Measurements from ENCODE around the gene ALG2. TPM values are rescaled to one million over a fixed set of nuclear protein-coding genes. Genes with fewer than 3 reads are reported as not detected.

Gene ALG2
- total and polyA plus RNA-seq, 2 of the 13 experiments (the other 11 are each of a cell fraction or from before 2014, with no cell fraction given), result 46.2 to 49.0 TPM

DNA sequence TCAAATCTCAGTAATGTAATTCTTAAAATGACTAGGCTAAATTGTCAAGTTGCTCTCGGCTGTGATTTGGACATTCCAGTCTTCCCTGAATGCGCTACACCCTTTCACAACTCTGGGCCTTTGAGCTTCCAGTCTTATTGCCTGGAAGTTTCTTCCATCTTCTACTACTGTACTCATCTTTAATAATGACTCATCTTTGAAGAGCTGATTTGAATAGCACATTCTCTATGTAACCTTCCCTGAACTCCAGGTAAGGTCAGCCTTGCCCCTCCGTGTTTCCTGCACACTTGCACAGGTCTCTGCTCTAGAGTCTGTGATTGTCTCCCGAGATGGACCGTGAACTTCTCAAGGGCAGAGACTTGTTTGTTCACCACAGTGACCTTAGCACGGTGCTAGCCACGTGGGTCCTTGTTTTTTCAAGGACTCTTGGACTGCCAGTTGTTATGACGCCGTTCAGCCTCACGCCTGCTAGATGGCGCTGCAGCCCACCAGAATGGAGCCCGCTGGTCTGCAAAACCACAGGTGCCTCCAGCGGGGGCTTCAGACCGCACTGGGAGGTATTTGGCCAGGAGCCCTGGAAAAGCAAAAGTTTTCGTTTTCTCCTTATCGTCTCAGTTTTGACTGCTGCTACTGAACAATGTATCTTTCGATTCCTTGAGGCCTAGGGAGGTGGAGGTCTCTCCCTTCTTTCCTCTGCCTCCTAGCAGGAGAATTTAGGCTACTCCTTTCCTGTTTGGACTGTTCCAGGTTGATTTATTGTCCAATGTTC, 44.7 kb upstream of the ALG2 start (continued):
- TF ChIP-seq ZNF792 (CRISPR knock-in tag; IDR thresholded peaks at IDR 0.05), result no peak
- TF ChIP-seq, protein P1, sequence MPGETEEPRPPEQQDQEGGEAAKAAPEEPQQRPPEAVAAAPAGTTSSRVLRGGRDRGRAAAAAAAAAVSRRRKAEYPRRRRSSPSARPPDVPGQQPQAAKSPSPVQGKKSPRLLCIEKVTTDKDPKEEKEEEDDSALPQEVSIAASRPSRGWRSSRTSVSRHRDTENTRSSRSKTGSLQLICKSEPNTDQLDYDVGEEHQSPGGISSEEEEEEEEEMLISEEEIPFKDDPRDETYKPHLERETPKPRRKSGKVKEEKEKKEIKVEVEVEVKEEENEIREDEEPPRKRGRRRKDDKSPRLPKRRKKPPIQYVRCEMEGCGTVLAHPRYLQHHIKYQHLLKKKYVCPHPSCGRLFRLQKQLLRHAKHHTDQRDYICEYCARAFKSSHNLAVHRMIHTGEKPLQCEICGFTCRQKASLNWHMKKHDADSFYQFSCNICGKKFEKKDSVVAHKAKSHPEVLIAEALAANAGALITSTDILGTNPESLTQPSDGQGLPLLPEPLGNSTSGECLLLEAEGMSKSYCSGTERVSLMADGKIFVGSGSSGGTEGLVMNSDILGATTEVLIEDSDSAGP (CRISPR knock-in tag; IDR thresholded peaks at IDR 0.05; ENCODE audit: borderline replicate concordance), result peak; percentile 62; the same call in 1 of the 2 replicates
- TF ChIP-seq WIZ (CRISPR knock-in tag; IDR thresholded peaks at IDR 0.05), result no peak
- peak; percentile 72 for TF ChIP-seq XRCC5 (optimal IDR thresholded peaks at IDR 0.05; ENCODE audit: low read length)
- TF ChIP-seq CBX5 (CRISPR knock-in tag; IDR thresholded peaks at IDR 0.05; ENCODE audit: borderline replicate concordance), result peak; percentile 44; the same call in 1 of the 2 replicates
- no peak for TF ChIP-seq ZNF180 (CRISPR knock-in tag; IDR thresholded peaks at IDR 0.05; ENCODE audit: borderline replicate concordance, low read depth)
- TF ChIP-seq EEA1 (CRISPR knock-in tag; IDR thresholded peaks at IDR 0.05; ENCODE audit: borderline replicate concordance), result no peak
- TF ChIP-seq RNF2 (conservative IDR thresholded peaks at IDR 0.05; ENCODE audit: low read depth), result no peak
- TF ChIP-seq ZNF263 (CRISPR knock-in tag; IDR thresholded peaks at IDR 0.05), result no peak
- TF ChIP-seq ZNF205 (CRISPR knock-in tag; IDR thresholded peaks at IDR 0.05), result 0 out of 2 replicates have a peak, but pooled peaks have one; percentile 34
- TF ChIP-seq, protein P2, sequence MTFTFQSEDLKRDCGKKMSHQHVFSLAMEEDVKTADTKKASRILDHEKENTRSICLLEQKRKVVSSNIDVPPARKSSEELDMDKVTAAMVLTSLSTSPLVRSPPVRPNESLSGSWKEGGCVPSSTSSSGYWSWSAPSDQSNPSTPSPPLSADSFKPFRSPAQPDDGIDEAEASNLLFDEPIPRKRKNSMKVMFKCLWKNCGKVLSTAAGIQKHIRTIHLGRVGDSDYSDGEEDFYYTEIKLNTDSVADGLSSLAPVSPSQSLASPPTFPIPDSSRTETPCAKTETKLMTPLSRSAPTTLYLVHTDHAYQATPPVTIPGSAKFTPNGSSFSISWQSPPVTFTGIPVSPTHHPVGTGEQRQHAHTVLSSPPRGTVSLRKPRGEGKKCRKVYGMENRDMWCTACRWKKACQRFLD (CRISPR knock-in tag; IDR thresholded peaks at IDR 0.05; ENCODE audit: borderline replicate concordance), result no peak
- peak; percentile 57; the same call in 1 of the 2 replicates for TF ChIP-seq TBX2 (CRISPR knock-in tag; IDR thresholded peaks at IDR 0.05; ENCODE audit: borderline replicate concordance)
- TF ChIP-seq KDM3A (CRISPR knock-in tag; IDR thresholded peaks at IDR 0.05; ENCODE audit: low read depth), result peak; percentile 48; the same call in 1 of the 2 replicates
- no peak for TF ChIP-seq NFIC (IDR thresholded peaks at IDR 0.05; ENCODE audit: low read length)
- TF ChIP-seq FOXA1 (IDR thresholded peaks at IDR 0.05), result no peak
- peak; percentile 57 for TF ChIP-seq FOXA1 (CRISPR knock-in tag; IDR thresholded peaks at IDR 0.05)
- 0 out of 2 replicates have a peak, but pooled peaks have one; percentile 27 for TF ChIP-seq MAZ (IDR thresholded peaks at IDR 0.05; ENCODE audit: borderline replicate concordance, low read depth, low read length)
- TF ChIP-seq MAZ (CRISPR knock-in tag; IDR thresholded peaks at IDR 0.05; ENCODE audit: low read depth), result no peak

Measured in HepG2 (cell line).